ENCODE results near the gene ARID5B. TPM values are rescaled to one million over a fixed set of nuclear protein-coding genes. Genes with fewer than 3 reads are reported as not detected.

Gene ARID5B
- total RNA-seq, 4 donors from 2014 or later: 7.6 to 36.3 (median 21.2) TPM

DNA sequence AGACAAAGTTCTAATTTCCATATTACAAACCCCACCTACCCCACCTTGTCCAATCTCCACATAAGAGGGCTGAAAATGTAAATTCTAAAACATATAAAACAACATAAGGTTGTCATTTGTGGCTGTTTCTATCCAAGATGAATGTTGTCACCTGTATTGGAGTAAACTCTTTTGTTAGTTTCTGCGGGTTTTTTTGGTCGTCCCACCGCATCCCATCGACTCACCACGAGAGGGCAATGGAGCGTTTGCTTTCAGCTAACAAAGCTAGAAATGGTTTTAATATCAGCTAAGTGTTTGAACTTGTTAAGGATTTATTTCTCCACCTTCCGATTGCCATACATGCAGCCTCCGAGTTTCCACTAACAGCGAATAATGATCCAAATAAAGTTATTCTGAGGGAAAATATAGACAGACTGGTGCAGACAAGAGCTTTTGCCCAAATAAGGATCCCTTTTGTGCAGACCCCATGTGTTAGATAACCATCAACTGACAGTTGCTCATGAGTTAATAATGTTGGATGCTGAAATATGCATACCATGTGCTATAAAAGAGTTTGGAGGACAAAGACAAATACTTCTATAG, 137.2 kb downstream of the ARID5B start:
- TF ChIP-seq POLR2A (IDR thresholded peaks at IDR 0.05): no peak
- TF ChIP-seq, protein P1, sequence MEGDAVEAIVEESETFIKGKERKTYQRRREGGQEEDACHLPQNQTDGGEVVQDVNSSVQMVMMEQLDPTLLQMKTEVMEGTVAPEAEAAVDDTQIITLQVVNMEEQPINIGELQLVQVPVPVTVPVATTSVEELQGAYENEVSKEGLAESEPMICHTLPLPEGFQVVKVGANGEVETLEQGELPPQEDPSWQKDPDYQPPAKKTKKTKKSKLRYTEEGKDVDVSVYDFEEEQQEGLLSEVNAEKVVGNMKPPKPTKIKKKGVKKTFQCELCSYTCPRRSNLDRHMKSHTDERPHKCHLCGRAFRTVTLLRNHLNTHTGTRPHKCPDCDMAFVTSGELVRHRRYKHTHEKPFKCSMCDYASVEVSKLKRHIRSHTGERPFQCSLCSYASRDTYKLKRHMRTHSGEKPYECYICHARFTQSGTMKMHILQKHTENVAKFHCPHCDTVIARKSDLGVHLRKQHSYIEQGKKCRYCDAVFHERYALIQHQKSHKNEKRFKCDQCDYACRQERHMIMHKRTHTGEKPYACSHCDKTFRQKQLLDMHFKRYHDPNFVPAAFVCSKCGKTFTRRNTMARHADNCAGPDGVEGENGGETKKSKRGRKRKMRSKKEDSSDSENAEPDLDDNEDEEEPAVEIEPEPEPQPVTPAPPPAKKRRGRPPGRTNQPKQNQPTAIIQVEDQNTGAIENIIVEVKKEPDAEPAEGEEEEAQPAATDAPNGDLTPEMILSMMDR (IDR thresholded peaks at IDR 0.05): peak; percentile 37 to 81 (median 70)
- Histone ChIP-seq H3K27ac (no peak overlapping the region), H3K36me3 (no peaks in the 10 kb centered on the region), H3K4me3 (replicated peaks in 1 of 3) (no peak overlapping the region), H3K27me3 (no peaks in the 10 kb centered on the region), H3K4me1 (peaks cover 0 to 12% of the 10 kb centered on the region in 2 donors), H3K9me3 (no peaks in the 10 kb centered on the region)
- peak; percentile 57 to 71 for DNase-seq
- intact Hi-C loops (cut with DNase I): loop anchor here (5.0 kb wide), 1 partner anchor 204 kb away; no protein-coding TSS in a partner anchor
- WGBS, 2 donors: 8% methylated on average over 9 of the region's 9 CpGs

DNA sequence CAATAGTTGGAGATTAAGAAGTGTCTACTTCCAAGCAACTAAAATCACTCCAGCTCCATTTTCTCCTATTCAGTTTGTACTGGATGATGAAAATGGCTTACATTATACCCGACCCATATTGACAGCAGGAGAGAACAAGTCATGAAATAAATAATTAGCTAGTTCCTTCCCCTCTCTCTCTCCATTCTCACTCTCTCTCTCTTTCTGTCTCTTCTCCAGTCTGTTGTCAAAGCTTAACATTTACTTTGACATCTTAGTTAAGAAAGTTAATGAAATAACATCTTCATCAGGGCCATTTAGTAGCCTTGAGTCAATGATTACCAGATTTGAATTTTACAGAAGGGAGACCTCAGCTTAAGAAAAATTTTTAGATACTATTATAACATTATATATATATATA, 138.5 kb downstream of the ARID5B start:
- H3K9me3 ChIP-seq: no peaks in the 10 kb centered on the region
- H3K4me3 ChIP-seq (replicated peaks in 1 of 3): no peak overlapping the region
- peaks cover 0 to 21% of the 10 kb centered on the region in 2 donors for H3K4me1 ChIP-seq
- no peak overlapping the region for H3K27ac ChIP-seq
- TF ChIP-seq POLR2A (IDR thresholded peaks at IDR 0.05): no peak
- TF ChIP-seq, protein P1 (IDR thresholded peaks at IDR 0.05): no peak
- no peaks in the 10 kb centered on the region for H3K27me3 ChIP-seq
- H3K36me3 ChIP-seq: no peaks in the 10 kb centered on the region
- DNase-seq: no peak
- intact Hi-C loops (cut with DNase I): loop anchor here (5.0 kb wide), 1 partner anchor 202 kb away; no protein-coding TSS in a partner anchor
- 84 to 95% methylated on average over 1 of the region's 1 CpG for WGBS, 2 donors

- H3K27me3 ChIP-seq: no peaks in the 10 kb centered on the region
- no peaks in the 10 kb centered on the region for H3K9me3 ChIP-seq
- TF ChIP-seq POLR2A (IDR thresholded peaks at IDR 0.05): no peak
- TF ChIP-seq, protein P1 (IDR thresholded peaks at IDR 0.05): no peak
- no peaks in the 10 kb centered on the region for H3K36me3 ChIP-seq
- 82 to 95% methylated on average over 4 of the region's 4 CpGs for WGBS, 2 donors
- no peak overlapping the region for H3K27ac ChIP-seq
- H3K4me3 ChIP-seq (replicated peaks in 1 of 3): no peak overlapping the region
- H3K4me1 ChIP-seq: peaks cover 0 to 21% of the 10 kb centered on the region in 2 donors
- no peak for DNase-seq
- intact Hi-C loops (cut with DNase I): no loop called here
Measured at GRCh38 chr10:62040881-62041280, 139.4 kb downstream of the ARID5B start.

DNA sequence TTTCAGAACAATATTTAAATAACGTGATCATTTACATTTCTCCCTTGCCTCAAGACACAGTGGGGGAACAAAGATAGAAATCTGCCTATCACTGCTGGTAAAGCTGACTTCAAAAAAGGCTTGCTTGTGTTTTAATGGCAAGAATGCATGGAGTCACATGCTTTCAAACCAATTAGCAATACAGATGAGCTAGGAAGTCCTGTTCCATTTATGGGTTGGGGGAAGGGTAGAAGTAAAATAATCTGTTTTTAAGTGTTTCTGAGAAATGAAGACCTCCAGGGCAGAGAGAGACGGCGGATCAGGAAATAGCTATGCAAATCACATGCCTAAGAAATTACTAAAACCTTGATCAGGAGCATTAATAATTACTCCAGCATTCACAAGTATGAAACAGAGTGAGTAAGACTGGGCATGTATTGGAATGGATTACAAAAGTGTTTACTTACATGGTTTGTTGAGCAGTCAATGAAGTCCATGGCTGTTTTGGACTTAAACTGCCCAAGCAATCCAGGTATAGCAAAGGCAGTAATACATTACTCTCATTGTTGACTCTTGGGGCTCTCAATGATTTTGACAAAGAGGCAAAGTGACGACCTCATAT, 142.0 kb downstream of the ARID5B start:
- peaks cover 1 to 41% of the 10 kb centered on the region in 2 donors for H3K4me1 ChIP-seq
- DNase-seq: no peak
- intact Hi-C loops (cut with DNase I): no loop called here
- H3K36me3 ChIP-seq: no peaks in the 10 kb centered on the region
- no peaks in the 10 kb centered on the region for H3K27me3 ChIP-seq
- 52 to 58% methylated on average over 4 of the region's 4 CpGs for WGBS, 2 donors
- no peak overlapping the region for H3K4me3 ChIP-seq (replicated peaks in 1 of 3)
- no peaks in the 10 kb centered on the region for H3K9me3 ChIP-seq
- no peak for TF ChIP-seq POLR2A (IDR thresholded peaks at IDR 0.05)
- TF ChIP-seq, protein P1 (IDR thresholded peaks at IDR 0.05): no peak
- no peak overlapping the region for H3K27ac ChIP-seq

DNA sequence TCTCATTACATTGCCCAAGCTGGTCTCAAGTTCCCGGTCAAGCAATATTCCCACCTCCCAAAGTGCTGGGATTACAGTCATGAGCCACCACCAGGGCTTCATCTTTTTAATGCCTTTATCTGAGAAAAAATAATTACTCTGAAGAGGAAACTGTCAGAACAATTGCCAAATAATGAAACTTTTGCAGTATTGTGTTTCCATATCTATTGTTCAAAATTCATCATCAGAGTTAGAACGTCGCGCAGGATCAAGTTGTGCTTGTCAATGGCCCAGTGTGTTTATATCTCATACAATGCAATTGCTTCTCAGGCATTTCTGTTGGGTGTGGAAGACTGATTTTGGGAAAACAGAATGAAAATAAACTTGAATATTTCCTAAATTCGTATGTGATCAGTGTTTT, 143.1 kb downstream of the ARID5B start:
- TF ChIP-seq POLR2A (IDR thresholded peaks at IDR 0.05): no peak
- TF ChIP-seq, protein P1 (IDR thresholded peaks at IDR 0.05): no peak
- Histone ChIP-seq H3K36me3 (no peaks in the 10 kb centered on the region), H3K27ac (peak overlapping the region in 1 of 3 donors; percentile 39), H3K9me3 (no peaks in the 10 kb centered on the region), H3K4me1 (peaks cover 11 to 46% of the 10 kb centered on the region in 2 donors), H3K27me3 (no peaks in the 10 kb centered on the region), H3K4me3 (replicated peaks in 1 of 3) (no peak overlapping the region)
- 81 to 89% methylated on average over 5 of the region's 5 CpGs for WGBS, 2 donors
- intact Hi-C loops (cut with DNase I): no loop called here
- DNase-seq: no peak
